ENCODE results near the gene VASH2.
"Not testable (repeated sequence)": the region's sequence is repeated elsewhere in the genome, so short reads cannot be mapped to it uniquely, and the experiment has no call there.

The VASH2 gene

GRCh38 chr1:212957546-212957945, 7.2 kb downstream of the VASH2 start:
- DNase-seq (ENCODE audit: low read depth) = no peak

- no peak for DNase-seq (ENCODE audit: low read depth)
Observed at GRCh38 chr1:212958175-212958574, 7.8 kb downstream of the VASH2 start.

- no peak for DNase-seq (ENCODE audit: low read depth)
Observed at GRCh38 chr1:212959266-212960220, 9.2 kb downstream of the VASH2 start.

GRCh38 chr1:212960932-212961331, 10.6 kb downstream of the VASH2 start:
- no peak for DNase-seq (ENCODE audit: low read depth)

- no peak for DNase-seq (ENCODE audit: low read depth)
Observed at GRCh38 chr1:212962509-212962908, 12.2 kb downstream of the VASH2 start.

- no peak for DNase-seq (ENCODE audit: low read depth)
Observed at GRCh38 chr1:212964102-212964501, 13.8 kb downstream of the VASH2 start.

GRCh38 chr1:212964993-212965392, 14.7 kb downstream of the VASH2 start:
- not testable (repeated sequence) for DNase-seq (ENCODE audit: low read depth)

- DNase-seq (ENCODE audit: low read depth) = no peak
Observed at GRCh38 chr1:212966616-212967015, 16.3 kb downstream of the VASH2 start.

- DNase-seq (ENCODE audit: low read depth) = no peak
Observed at GRCh38 chr1:212967801-212968200, 17.5 kb downstream of the VASH2 start.

- DNase-seq (ENCODE audit: low read depth) = no peak
Observed at GRCh38 chr1:212968368-212968863, 18.1 kb downstream of the VASH2 start.

- DNase-seq (ENCODE audit: low read depth) = no peak
Observed at GRCh38 chr1:212970085-212970484, 19.7 kb downstream of the VASH2 start.

GRCh38 chr1:212971312-212971711, 21.0 kb downstream of the VASH2 start:
- no peak for DNase-seq (ENCODE audit: low read depth)

GRCh38 chr1:212973426-212973825, 23.1 kb downstream of the VASH2 start:
- DNase-seq (ENCODE audit: low read depth) = no peak

GRCh38 chr1:212973899-212974298, 23.6 kb downstream of the VASH2 start:
- DNase-seq (ENCODE audit: low read depth) = no peak

- no peak for DNase-seq (ENCODE audit: low read depth)
Observed at GRCh38 chr1:212974711-212975110, 24.4 kb downstream of the VASH2 start.

GRCh38 chr1:212975111-212975918, 25.0 kb downstream of the VASH2 start:
- no peak for DNase-seq (ENCODE audit: low read depth)

- DNase-seq (ENCODE audit: low read depth) = no peak
Observed at GRCh38 chr1:212976586-212976985, 26.2 kb downstream of the VASH2 start.

- DNase-seq (ENCODE audit: low read depth) = no peak
Observed at GRCh38 chr1:212977781-212978645, 27.7 kb downstream of the VASH2 start.

GRCh38 chr1:212979340-212980122, 29.2 kb downstream of the VASH2 start:
- no peak for DNase-seq (ENCODE audit: low read depth)

GRCh38 chr1:212980123-212980785, 29.9 kb downstream of the VASH2 start:
- no peak for DNase-seq (ENCODE audit: low read depth)
